Activated CD8-positive, alpha-beta memory T cell treated with anti-CD3 and anti-CD28 coated beads, Interleukin-2, amount 50 U/mL, for 24 hours (primary cell): Measurements from ENCODE around the gene KY.

ENCODE experiments used
- DNase-seq: peaks from one replicate; pipeline ENCODE4 v3.0.0-alpha.2; 2020; ENCODE audit errors: extremely low read depth

The KY gene

GRCh38 chr3:134667956-134668355 is 17.1 kb upstream of the KY start:
- DNase-seq, result no peak

- DNase-seq, result no peak
Measured at GRCh38 chr3:134667406-134667805, 16.6 kb upstream of the KY start.

GRCh38 chr3:134666885-134667284 is 16.1 kb upstream of the KY start:
- no peak for DNase-seq

- DNase-seq, result no peak
Measured at GRCh38 chr3:134666466-134666865, 15.6 kb upstream of the KY start.

GRCh38 chr3:134666052-134666451 is 15.2 kb upstream of the KY start:
- no peak for DNase-seq

- no peak for DNase-seq
Measured at GRCh38 chr3:134665243-134665642, 14.4 kb upstream of the KY start.

GRCh38 chr3:134663721-134664456 is 13.1 kb upstream of the KY start:
- no peak for DNase-seq

- DNase-seq, result no peak
Measured at GRCh38 chr3:134660046-134660441, 9.2 kb upstream of the KY start.

GRCh38 chr3:134659391-134660045 is 8.7 kb upstream of the KY start:
- no peak for DNase-seq

GRCh38 chr3:134658555-134658954 is 7.7 kb upstream of the KY start:
- DNase-seq, result no peak

- no peak for DNase-seq
Measured at GRCh38 chr3:134656211-134656800, 5.5 kb upstream of the KY start.

- DNase-seq, result no peak
Measured at GRCh38 chr3:134655706-134656105, 4.9 kb upstream of the KY start.

- no peak for DNase-seq
Measured at GRCh38 chr3:134654031-134654430, 3.2 kb upstream of the KY start.

GRCh38 chr3:134652886-134653630 is 2.2 kb upstream of the KY start:
- no peak for DNase-seq

GRCh38 chr3:134652409-134652831 is 1.6 kb upstream of the KY start:
- no peak for DNase-seq

- DNase-seq, result no peak
Measured at GRCh38 chr3:134651347-134652041, 672 bp upstream of the KY start.

GRCh38 chr3:134649106-134649705 is 1.6 kb downstream of the KY start:
- no peak for DNase-seq

GRCh38 chr3:134647902-134648760 is 2.7 kb downstream of the KY start:
- no peak for DNase-seq

GRCh38 chr3:134646086-134646485 is 4.7 kb downstream of the KY start:
- no peak for DNase-seq

GRCh38 chr3:134645515-134645914 is 5.3 kb downstream of the KY start:
- no peak for DNase-seq
